GM21825 (cell line): ENCODE measurements around the gene DPM1.

Experiments
- ATAC-seq: cut with Tn5 transposase; IDR thresholded peaks from one replicate; pipeline ENCODE4 v1.9.1; 2021; ENCODE audit warnings: mild to moderate bottlenecking, moderate library complexity; ENCODE audit not compliant: unreplicated experiment

DPM1 gene

GRCh38 chr20:50930976-50931305, 27.4 kb downstream of the DPM1 start:
- peak; percentile 16 for ATAC-seq

DNA sequence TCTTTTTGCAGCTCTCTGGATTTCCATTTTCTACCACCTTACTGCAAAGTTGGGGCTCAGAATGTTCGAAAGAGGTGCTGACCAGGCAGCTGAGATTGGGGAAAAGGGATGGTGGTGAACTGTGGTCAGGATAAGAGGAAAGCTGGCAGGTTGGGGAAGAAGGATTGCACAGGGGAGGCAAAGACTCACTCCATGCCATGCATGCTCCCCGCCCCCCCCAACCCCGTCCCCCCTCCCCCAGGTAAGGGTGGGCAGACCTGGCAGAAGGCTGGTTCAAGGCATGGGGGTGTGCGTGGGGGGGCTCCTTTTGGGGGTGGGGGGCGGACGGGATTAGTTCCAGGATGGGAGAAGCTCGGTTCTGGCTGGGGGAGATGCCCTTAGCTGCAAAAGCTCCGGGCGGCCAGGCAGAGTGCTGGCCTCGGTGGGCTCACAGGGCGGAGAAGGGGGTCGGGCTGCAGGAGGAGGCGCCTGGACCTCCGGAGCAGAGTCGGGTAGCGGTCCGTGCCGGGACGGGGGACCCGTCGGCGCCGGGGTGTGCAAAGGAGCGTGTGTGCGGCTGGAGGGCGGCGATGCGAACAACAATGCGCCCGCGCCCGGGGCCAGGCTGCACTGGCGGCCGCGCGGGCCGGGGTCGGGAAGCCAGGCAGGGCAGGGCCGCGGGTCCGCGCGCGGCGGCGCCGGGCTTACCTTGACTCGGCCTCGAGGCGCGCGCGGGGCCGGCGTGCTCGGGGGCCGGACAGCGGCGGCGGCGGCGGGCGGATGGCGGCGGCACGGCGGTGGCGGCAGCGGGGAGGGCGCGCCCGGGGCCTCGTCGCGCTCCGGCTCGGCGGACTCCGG, 28.0 kb downstream of the DPM1 start:
- peak; percentile 17 for ATAC-seq

DNA sequence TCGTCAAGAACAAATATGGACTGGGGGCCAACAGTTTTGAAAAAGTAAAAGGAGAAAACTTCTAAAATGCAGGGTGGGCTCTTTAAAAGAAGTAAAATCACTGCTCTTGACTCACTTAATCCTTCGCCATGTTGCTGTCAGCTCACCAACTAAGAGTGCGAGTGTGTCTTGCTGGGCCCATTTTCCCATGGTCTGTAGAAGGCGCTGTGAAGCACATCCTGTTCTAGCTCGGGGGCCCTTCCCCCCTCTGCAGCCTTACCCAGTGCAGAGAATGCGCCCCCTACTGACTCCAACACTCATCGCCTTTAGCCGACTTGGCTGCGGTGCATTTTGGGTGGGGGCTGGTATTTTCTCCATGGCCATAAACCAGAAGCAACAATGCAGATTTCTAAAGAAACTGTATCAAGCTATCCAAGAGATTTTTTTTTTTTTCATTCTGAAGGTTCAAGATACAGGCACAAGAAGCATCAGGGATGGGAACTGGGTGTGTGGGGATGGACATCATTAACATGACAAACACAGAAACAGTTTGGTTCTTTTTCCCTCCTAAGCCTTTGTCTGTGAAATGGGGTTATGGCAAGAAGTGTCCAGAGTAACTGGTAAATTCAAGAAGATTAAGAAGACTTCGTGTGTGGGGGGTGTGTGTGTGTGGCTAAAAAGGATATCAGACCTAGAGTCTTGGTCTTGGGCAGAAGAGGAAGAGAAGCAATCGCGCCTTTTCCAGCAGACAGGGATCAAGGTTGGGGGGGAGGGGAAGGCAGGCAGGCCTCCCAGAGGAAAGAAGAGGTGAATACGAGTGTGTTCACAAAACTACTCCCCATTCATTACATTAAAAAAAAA, 28.8 kb downstream of the DPM1 start:
- peak; percentile 56 for ATAC-seq

- ATAC-seq = no peak
Measured at GRCh38 chr20:50928469-50928868, 29.9 kb downstream of the DPM1 start.

GRCh38 chr20:50926530-50926929, 31.8 kb downstream of the DPM1 start:
- no peak for ATAC-seq

GRCh38 chr20:50924261-50924920, 33.9 kb downstream of the DPM1 start:
- no peak for ATAC-seq

- ATAC-seq = no peak
Measured at GRCh38 chr20:50921803-50922501, 36.4 kb downstream of the DPM1 start.

GRCh38 chr20:50920997-50921396, 37.3 kb downstream of the DPM1 start:
- no peak for ATAC-seq

- ATAC-seq = no peak
Measured at GRCh38 chr20:50919567-50919966, 38.8 kb downstream of the DPM1 start.

- ATAC-seq = no peak
Measured at GRCh38 chr20:50918403-50918802, 39.9 kb downstream of the DPM1 start.

GRCh38 chr20:50916934-50917333, 41.4 kb downstream of the DPM1 start:
- ATAC-seq = no peak

- no peak for ATAC-seq
Measured at GRCh38 chr20:50916257-50916656, 42.1 kb downstream of the DPM1 start.

DNA sequence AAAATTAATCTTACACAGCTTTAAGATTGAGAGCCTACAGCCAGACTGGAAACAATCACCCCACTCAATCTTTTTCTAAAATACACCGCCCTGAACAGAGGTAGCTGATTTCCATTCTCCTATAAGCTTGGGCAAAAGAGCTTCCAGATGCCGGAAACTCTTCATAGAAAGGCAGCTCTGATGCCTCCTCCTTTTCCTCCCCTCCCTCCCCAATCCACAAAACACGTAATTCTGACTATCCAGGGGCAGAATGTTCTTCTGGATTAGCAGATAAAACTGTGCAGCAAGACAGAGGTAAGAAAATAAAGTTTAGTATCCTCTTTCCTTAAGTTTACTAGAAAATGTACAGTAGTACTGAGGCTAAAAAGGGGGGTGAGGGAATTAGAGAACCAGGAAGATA, 42.9 kb downstream of the DPM1 start:
- no peak for ATAC-seq

DNA sequence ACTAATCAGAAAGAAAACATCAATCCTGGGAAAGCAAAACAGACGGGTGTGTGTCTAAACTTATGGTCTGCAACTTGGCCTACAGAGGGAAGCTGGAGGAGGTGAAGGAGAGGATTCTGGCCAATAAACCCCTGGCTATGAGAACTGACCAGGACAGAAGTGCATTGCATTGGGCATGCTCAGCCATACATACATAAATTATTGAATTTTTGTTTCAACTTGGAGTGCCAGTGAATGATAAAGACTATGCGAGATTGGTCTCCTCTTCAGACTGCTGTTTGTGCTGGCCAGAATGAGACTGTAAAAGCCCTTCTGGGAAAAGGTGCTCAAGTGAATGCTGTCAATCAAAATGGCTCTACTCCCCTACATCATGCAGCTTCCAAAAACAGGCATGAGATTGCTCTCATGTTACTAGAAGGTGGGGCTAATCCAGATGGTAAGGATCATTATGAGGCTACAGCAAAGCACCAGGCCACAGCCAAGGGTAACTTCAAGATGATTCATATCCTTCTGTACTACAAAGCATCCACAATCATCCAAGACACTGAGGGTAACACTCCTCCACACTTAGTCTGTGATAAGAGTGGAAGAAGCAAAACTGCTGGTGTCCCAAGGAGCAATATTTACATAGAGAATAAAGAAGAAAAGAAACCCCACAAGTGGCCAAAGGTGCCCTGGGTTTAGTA, 44.5 kb downstream of the DPM1 start:
- no peak for ATAC-seq

DNA sequence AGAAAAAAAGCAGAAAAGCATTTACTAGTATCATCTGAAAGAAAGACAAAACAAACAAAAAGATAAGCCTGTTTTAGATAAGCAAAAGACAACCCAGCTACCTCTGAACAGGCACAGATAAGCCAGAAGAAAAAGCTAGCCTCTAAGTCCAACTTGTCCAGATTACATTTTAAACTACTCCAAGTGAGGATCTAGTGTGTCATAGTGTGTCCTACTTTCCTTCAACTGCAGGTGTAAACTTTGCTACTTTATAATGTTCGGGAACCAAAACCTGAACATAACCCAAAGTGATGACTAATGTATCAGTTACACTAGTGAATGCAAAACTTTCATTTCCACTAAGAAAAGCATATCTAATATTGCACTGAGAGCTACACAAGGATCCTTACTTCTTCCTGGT, 46.6 kb downstream of the DPM1 start:
- peak; percentile 50 for ATAC-seq

- ATAC-seq = no peak
Measured at GRCh38 chr20:50911030-50911429, 47.3 kb downstream of the DPM1 start.

DNA sequence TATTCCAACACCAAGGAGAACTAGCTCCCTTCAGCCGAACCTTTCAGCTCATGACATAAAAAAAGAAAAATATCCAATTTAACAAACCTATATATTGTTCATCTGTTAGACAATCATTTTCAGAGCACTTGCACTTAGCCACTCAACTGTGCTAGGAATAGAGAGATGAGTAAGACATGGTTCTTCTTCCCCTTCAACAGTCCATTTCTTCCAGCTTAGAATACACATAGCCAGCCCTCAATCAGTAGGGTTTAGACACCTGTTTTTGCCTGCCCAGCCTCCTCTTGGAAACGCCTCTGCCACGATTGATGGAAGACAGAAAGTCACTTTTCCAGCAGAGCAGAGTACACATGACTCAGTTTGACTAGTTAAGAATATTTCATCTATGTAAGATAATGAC, 48.9 kb downstream of the DPM1 start:
- no peak for ATAC-seq

GRCh38 chr20:50904067-50904570, 54.2 kb downstream of the DPM1 start:
- no peak for ATAC-seq

DNA sequence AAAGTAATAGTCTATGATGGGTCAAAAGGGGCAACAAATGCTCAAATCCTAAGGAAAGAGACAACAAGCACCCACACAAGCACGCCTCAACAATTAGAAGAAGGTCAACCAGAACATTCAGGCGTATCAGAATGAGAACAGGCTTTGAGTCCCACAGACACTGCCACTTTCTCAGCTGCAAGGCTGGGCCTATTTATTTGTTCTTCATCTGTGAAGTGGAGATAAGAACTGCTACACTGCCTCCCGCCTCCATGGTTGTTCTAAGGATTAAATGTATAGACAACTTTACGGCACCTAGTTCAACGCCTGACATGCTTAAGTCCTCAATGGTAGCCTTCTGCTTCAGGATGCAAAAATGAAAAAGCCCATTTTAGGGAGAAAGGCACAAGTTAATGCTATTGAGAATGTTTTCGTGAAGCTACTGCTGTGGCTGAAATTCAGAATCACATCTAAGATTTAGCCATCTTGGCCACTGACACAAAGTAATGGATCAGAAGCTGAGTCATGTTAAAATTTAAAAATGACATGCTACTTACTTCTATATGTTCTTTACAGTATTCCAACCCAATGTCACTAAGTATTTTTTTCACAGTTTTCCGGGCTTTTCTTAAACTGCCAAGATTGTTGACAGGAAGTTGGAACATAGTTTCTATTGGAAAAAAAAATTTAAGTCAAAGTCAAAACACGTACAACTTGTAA, 54.8 kb downstream of the DPM1 start:
- no peak for ATAC-seq

- ATAC-seq = no peak
Measured at GRCh38 chr20:50901301-50901700, 57.0 kb downstream of the DPM1 start.
